CD4-positive, alpha-beta T cell treated with Interleukin-2 at 100 ng/mL for 4 hours (primary cell): ENCODE results near the gene CHRNA3.

Experiments used
- DNase-seq: peaks from one replicate; pipeline ENCODE4 v3.0.0-alpha.2; 2020; ENCODE audit warnings: low spot score

CHRNA3 gene

DNA sequence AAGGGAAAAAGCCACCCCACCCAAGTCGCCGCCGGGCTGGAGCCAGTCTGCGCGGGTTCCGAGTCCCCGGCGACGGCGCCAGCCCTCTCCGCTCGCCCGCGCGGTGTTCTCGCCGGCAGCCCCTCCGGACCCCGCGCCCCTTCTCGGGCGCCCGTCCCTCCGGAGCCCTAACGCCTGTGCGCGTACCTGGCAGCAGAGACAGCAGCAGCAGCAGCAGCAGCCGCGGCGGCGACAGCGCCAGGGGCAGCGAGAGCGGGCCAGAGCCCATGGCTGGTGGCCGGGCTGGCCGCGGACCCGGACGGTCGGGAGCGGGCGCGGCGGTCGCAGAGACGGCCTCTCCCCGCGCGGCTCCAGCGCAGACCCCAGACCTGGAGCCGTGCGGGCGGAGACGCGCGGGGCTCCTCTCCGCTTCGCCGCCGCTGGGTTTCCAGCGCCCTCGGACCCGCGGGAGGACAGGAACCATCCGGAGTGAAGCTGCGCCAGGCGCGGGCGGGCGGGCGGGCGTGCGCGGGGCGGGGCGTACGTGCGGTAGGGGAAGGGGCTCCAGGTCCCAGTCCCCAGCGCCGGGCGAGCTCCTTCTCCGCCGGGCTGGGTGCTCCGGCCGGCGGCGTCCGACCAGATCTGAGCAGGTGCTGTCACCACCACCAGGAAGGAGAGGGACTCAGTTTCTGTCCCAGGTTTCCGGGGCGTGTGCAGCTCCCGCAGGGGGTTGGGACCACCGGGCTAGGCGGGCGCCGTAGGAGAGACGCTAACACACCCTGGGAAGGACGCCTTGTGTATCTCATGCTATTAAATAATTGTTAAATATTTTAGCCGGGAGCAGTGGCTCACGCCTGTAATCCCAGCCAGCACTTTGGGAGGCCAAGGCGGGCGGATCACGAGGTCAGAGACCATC, at the start of gene CHRNA3:
Gene CHRNA3 (minus strand): TSS at position 470 of the 895 bp plus-strand sequence. CDS start 202 bp downstream, at position 268.
- no peak for DNase-seq

DNA sequence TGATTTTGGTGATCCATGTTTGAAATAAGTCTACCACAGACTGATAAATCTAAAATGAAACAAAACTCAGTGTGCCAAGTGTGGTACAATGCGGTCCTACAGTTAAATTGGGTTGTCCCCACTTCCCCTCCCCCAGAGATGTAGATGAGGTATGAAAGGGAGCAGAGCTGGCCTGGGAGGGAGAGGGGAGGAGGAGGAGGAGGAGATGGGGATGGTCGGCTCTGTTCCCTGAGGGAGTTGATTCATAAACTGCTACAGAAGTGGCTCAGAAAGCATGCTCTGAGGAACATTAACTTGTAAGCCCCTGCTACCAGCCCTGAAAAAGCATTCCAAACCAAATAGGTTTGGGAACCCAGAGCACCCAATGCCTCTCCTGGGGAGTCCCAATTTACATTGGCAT, 48.2 kb upstream of the CHRNA3 start:
- DNase-seq, result no peak

DNA sequence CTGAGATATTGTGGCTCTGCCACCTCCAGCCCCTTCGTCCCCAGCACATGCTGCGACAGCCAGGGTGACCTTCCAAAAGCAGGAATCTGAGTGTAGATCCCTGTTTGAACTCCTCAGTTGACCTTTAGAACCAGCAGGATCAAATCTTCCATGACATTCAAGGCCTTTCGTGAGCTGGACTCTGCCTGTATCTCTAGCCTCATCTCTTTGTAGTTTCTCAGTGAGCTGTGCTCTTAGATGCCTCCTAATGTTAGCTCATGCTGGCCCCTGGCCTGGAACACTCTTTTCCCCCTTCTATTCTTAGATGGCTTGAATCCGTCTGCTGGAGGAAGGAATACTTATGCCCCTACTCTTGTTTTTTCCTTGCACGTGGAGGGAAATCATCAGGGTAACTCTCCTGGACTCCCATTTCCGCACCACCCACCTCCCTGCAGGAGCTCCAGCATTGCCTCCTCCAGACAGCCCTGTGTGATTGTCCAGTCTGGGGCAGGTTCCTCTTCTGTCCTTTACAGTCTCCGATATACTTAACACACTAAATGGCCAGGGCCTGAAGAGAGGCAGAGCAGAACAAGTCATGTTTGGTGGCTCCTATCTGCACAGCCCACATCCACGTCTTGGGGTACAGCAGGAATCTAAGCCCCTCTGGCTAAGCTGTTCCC, 46.9 kb upstream of the CHRNA3 start:
- DNase-seq, result no peak

DNA sequence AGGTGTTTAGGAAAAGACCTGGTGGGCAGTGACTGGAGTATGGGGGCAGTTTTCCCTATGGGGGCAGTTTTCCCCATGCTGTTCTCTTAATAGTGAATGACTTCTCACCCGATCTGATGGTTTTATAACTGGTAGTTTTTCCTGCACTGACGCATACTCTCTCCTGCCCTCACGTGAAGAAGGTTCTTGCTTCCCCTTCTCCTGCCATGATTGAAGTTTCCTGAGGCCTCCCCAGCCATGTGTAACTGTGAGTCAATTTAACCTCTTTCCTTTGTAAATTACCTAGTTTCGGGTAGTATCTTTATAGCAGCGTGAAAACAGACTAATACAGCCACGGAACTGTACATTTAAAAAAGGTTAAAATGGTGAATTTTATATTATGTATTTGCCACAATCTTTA, 45.2 kb upstream of the CHRNA3 start:
- no peak for DNase-seq

DNA sequence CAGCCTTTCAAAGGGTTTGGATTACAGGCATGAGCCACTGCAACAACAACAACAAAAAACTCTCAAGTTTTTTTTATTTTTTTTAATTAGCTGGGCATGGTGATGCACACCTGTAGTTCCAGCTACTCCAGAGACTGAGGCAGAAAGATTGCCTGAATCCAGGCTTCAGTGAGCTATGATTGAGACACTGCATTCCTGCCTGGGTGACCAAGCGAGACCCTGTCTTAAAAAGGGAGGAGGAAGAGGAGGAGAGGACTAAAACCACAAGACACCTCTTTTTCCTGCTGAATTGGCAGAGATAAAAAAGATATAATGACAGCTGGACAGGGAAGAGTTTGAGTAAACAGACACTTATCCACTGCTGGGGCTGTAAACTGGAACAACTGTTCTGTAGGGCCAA, 42.9 kb upstream of the CHRNA3 start:
- no peak for DNase-seq

DNA sequence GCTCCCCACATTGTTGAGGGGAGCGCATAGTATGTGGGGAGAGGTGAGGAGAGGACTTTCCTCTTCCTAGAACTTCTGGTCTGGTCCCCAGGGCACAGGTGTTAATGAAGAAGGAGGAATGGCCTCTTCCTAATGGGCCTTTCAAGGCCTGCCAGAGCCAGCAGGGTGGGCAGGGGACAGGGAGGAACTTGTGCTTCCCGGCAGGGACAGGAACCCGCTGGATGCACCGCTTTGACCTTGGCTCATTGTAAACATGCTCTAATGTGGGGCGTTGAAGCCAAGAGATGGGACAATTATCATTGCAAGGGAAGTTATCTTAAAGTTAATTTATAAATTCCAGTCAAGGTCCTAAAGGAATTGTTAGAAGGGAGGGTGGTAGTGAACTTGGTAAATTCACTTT, 41.2 kb upstream of the CHRNA3 start:
- no peak for DNase-seq

DNA sequence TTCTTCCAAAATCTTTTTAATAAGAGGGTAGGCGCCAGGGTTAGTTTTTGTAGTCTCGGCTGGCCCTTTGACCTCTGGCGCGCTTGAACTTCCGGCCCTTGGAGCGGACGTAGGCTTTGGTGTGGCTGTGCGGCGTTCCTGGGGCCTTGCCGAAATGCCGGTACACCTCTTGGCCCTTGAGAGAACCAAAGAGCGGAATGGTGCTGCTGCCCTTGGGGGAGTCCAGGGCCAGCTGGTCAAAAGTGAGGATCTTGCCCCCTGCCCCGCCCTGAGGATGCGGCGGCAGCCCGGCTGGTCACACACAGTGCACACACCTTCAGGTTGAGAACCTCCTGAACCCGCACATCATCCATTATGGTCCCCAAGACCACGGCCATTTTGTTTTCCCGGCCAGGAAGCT, 40.2 kb upstream of the CHRNA3 start:
- no peak for DNase-seq

DNA sequence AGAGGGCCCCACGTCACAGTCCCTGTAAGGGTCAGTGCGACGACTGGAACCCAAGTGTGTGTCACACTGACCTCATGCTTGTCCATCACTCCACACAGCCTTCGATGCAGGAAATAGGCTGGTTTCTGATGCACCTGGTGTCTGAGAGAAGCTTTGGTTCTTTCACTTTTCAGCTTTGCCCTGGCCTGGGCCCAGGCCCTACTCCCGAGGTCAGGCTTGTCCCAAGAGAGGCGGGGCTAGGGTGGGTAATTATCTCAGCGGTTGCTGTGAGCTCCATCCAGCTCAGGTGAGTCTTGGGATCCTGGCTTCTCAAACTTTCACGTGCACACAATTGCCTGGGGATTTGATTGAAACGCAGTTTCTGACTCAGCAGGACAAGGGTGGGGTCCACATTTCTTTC, 39.8 kb upstream of the CHRNA3 start:
- no peak for DNase-seq

DNA sequence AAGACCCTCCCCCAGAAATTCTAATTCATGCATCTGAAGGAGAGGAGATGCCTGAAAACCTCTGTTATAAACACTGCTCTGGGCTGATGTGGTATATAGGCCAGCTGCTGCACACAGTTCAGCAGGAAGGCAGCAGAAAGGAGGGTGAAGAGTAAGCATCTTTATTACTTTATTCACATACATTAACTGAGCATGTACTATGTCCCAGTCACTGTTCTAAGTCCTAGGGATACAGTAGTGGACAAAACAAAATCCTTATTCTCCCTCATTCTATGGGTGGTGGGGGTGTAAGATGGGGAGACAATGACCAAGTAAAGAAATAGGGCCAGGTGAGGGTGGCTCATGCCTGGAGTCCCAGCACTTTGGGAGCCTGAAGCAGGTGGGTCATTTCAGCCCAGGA, 38.0 kb upstream of the CHRNA3 start:
- no peak for DNase-seq

DNA sequence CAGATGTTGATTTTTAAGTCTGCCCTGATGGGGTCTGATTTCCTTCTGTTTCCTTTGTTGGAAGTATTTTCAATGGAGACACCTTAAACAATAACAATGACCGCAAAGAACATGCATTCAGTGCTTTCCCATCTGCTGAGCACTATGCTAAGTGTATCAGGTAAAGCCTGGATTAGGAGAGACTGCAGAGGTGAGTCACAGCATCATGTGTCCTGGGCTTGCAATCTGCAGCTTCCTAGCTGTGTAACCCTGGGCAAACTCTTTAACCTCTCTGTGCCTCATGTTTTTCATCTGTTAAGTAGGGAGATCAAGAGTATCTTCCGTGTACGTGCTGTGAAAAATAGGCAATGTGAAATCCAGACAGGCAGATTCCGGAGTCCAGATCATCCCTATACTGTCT, 33.5 kb upstream of the CHRNA3 start:
- no peak for DNase-seq

DNA sequence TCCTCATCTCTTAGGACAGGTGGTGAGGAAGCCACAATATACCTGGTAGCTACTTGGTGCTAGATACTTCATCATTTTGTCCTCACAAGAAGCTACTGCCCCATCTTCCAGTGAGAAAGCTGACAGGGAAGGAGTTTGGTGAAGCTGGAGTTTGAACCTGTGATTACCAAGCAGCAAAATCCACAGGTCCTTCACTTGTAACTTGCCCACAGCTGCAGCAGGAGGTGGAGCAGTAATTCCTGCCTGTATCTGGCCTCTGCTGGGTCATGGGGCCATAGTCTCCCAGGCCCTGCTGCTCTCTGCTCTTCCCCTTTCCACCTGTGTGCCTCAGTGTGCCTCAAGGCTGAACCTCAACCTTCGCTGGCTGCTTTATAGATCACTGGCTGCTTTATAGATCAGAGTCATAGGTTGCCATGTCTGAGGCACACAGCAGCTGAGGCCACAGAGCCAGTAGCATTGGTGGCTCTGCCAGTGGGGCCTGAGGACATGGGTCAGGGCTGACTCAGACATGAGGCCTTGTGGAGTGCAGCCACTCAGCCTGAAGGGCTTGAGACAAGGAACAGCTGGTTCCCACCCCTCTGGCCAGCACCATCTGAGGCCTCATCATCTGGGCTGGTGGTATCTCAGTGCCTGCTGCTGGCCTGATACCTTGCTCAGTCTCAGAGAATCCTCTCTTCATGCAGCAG, 31.3 kb upstream of the CHRNA3 start:
- no peak for DNase-seq

DNA sequence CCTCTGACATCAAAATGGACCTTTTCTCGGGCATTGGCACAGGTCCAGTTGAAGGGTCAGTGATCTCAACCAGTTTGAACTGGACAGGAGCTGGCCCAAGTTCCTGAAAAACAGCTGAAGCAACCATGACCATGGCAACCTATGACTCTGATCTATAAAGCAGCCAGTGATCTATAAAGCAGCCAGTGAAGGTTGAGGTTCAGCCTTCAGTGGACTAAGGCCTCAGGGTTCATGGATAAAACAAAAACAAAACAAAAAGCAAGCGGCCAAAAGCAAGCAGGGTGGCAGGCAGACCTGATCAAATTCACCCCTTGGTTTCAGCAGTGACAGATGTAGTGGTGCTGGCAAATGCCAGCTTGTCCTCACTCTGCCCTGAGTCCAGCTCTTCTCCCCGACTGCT, 30.2 kb upstream of the CHRNA3 start:
- no peak for DNase-seq

DNA sequence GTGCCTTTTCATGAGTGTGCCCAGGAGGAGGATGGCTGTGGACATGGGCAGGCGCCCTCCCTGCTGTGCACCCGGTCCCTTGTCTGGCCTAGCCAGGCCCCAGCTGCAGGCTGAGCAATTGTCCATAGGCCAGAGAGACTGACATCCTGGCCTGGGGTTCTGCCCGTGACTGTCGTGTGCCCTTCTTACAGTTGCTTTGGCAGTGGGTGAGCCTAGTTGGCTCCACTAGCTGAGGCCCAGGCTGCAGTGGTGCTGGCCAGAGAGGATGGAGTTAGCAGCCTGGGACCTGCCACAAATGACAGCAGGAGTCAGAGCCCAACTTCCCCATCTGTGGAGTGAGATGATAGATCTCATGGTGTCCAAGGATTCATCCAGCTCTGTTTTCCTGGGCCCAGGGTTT, 29.2 kb upstream of the CHRNA3 start:
- DNase-seq, result no peak

DNA sequence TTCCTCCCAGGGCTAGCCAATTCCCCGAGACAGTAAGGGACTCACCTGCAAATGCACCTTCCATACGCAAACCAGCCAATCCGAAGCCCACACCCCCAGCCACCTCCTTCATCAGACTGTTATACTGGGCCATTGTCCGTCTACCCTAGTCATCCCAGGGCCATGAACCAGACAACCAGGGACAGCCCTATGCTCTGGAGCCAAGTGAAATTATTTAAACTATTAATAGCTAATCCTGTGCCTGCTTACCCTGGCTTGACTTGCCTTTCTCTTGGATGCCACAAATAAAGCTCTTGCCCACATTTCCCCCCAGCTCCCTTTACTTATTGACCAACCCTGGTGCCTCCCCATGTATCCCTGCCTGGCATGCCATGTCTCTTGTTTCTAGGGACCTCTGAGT, 24.2 kb upstream of the CHRNA3 start:
- DNase-seq, result no peak

DNA sequence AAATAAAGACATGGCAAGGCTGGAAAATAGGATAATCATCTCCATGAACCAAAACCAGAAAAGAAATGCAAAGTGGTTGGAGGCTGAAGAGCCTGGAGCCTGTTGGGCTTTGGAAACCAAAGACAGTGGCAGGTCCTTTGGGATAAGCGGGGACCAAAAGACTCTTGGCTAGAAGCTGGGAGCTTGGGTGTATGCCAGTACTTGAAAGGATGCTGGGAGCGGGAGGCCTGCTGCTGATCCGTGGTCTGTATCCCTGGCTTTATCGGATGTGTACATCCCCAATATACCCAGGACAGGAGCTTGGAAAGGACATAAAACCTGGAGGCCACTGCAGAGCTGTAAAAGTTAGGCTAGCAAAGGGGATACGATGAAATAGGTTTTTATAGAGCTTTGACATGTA, 21.5 kb upstream of the CHRNA3 start:
- no peak for DNase-seq

DNA sequence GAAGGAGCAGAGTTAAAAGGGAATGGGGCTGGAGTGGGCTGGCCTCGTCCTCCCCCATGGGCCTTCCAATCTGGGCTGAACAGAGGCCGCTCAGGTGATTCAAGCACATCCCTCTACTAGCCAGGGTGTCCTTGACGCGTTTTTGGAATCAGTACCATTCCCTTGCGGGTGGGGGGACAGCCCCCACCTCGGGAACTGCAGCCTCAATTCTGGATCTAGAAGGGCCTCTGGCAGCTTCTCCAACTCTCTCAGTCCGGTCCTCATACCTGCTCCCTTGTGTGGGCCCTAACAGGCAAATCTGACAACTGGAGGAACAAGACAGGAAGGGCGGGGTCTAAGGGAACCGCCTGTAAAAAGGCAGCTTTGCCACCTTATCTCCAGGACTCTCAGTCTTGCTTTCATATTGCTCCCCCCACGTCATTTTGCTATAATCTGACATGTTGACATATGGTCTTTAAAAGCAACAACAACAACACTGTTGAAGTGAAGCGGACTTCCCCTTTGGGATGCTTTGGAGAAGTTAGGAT, 21.0 kb upstream of the CHRNA3 start:
- DNase-seq, result no peak

DNA sequence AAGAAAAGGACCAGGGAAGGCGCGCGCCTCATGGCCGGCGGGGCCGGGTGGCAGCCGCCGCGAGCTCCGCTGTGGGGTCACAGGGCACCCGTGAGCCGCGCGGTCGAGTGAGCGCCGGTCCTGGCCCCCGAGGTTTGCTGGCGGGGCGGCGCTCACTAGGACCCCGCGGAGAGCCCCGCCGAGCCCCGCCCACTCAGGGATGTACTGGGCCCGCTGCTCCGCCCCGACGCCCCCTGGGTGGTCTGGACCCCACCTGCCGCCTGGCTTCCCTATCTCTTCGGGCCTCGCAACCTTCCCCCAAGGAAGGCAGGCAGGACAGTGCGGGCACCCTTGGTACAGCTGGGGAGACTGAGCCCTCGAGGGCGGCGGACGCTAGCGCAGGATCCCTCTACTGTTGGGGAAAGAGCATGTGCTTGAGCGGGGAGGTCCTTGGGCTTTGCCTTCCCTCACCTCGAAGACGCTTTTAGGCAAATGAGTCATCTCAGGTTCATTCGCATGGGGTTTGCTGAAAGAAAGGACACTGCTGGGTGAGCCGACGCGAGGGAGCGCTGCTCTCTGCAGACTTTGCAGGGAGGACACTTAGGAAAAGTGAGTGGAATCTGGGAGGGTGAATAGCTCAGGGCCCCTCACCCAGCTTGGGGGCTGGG, 20.4 kb upstream of the CHRNA3 start, which contains the start of gene CHRNB4:
Gene CHRNB4 (minus strand): TSS at position 109 of the 647 bp plus-strand sequence. CDS start 77 bp downstream, at position 32.
- no peak for DNase-seq

DNA sequence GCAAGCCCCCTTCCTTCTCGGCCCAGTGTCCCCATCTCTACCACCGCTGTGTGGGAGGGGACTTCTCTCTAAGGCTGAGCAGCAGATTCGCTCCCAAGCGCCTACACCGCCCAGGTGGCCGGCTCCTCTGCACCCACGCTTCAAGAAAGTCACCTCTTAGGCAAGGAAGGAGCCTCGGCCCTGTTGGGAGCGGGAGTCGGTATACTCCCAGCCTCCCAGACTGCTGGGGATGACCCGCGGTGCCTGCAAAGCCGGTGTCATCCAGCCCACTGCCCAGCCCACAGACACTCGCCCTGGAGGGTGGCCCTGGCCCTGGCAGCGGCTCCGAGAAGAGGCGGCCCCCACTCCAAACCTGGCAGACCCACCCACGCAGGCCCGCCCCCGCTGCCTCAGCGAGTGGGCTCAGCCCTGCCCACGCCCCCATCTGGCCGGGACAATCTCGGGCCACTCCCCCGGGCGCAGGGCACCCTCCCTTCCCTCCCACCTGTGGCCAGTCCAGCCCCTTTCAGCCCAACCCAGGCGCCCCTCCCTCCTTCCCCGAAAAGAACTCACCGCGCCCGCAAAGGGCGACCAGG, 19.8 kb upstream of the CHRNA3 start:
- no peak for DNase-seq

DNA sequence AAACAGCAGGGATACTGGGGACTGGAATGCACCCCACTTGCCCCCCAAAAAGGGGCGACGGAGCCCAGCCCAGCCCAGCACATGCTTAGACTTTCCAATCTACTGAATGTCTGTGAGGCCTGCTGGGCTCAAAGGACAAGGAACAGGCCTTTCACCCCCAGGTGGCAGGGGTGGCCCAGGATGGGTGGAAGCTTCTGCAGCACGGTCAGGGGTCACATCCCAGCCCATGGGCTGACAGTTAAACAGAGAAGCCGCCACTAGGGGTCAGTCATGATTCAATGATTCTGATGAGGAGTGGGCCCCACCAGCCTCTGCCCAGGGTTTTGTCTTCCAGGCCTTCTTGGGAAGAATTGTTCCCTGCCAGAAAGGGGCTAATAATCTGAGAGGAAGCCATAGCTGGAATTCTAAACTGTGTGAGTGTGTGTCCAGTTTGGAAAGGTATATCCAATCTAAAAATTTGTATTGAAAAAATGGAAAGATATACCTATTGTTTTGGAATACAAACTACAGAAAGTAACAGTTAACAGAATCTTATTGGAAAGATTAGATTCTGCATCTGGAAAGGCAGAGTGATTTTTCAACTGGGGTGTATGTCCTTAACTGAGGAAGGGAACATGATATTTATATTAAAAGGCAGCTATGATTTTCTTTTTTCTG, 18.0 kb upstream of the CHRNA3 start:
- peak; percentile 28 for DNase-seq

DNA sequence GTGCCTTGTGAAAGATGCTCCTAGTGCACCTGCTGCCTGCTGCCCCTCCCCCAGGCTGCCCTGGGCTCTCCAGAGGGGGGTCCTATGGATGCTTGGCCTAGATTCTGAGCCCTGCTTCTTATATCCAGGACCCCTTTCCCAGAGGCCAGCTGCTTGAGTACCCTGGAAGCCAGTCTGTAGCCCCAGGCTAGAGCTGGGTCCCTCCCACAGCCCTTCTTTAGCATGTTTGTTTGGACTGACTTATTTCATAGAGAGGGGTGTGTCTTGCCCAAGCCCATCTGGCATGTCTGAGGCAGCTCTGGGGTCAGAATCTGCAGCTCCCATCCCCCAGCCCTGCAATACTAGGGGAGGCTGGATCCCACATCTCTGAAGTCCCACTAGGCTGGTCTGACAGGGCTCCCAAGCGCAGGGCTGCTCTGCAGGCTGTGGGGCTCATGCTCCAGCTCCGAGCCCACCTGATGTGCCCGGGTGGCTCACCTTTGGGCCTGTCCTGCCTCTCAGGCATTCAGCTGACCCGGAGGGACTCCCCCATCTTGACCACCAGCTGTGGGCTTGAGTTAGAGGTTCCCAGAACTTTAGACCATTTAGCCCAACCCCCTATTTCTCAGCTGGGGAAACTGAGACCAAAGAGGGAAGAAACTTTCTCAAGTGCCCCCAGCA, 17.1 kb upstream of the CHRNA3 start:
- DNase-seq, result no peak
